ENCODE data around the gene VSIR. TPM values are rescaled to one million over a fixed set of nuclear protein-coding genes. Genes with fewer than 3 reads are reported as not detected.

The VSIR gene
- total RNA-seq, 4 donors from 2014 or later, result 54.3 to 77.0 (median 61.6) TPM

GRCh38 chr10:71750124-71750841 lies 23.0 kb downstream of the VSIR start:
- Histone ChIP-seq H3K4me1 (peaks cover 56 to 75% (median 64%) of the 10 kb centered on the region in 4 donors), H3K36me3 (no peaks in the 10 kb centered on the region), H3K9me3 (no peaks in the 10 kb centered on the region), H3K27me3 (no peaks in the 10 kb centered on the region), H3K27ac (peak overlapping the region; percentile 83 to 91 (median 84)), H3K4me3 (no peak overlapping the region)
- in situ Hi-C loops (cut with MboI; ENCODE audit: low pct_ligation_motif_present in 1 of 4, low pct_unique_long_range_greater_than_20kb in 1 of 4, low sequenced_read_pairs in 3 of 4) (no loop called here), intact Hi-C loops (cut with DNase I; ENCODE audit: low total_unique reads) (no loop called here)
- TF ChIP-seq POLR2AphosphoS5 (IDR thresholded peaks at IDR 0.05) (no peak), EP300 (IDR thresholded peaks at IDR 0.05; ENCODE audit: low read depth) (no peak), CTCF (IDR thresholded peaks at IDR 0.05) (no peak), POLR2A (IDR thresholded peaks at IDR 0.05) (no peak)
- 81% methylated on average over 15 of the region's 15 CpGs; no CpG with 5 or more reads in 1 of the 2 donors for WGBS, 2 donors (ENCODE audit: low coverage in 1 of 2)
- DNase-seq, result no peak

GRCh38 chr10:71749396-71749795 lies 23.9 kb downstream of the VSIR start:
- intact Hi-C loops (cut with DNase I; ENCODE audit: low total_unique reads) (no loop called here), in situ Hi-C loops (cut with MboI; ENCODE audit: low pct_ligation_motif_present in 1 of 4, low pct_unique_long_range_greater_than_20kb in 1 of 4, low sequenced_read_pairs in 3 of 4) (no loop called here)
- WGBS, 2 donors (ENCODE audit: low coverage in 1 of 2), result 87% methylated on average over 4 of the region's 4 CpGs; no CpG with 5 or more reads in 1 of the 2 donors
- DNase-seq, result no peak
- H3K27me3 ChIP-seq, result no peaks in the 10 kb centered on the region
- peaks cover 54 to 69% (median 63%) of the 10 kb centered on the region in 4 donors for H3K4me1 ChIP-seq
- no peaks in the 10 kb centered on the region for H3K9me3 ChIP-seq
- H3K27ac ChIP-seq, result peak overlapping the region; percentile 83 to 91 (median 84)
- no peaks in the 10 kb centered on the region for H3K36me3 ChIP-seq
- TF ChIP-seq POLR2A (IDR thresholded peaks at IDR 0.05) (no peak), CTCF (IDR thresholded peaks at IDR 0.05) (no peak), POLR2AphosphoS5 (IDR thresholded peaks at IDR 0.05) (no peak)
- no peak overlapping the region for H3K4me3 ChIP-seq

GRCh38 chr10:71748671-71749191 lies 24.6 kb downstream of the VSIR start:
- Histone ChIP-seq H3K4me1 (peaks cover 48 to 66% (median 58%) of the 10 kb centered on the region in 4 donors), H3K4me3 (no peak overlapping the region), H3K36me3 (no peaks in the 10 kb centered on the region), H3K27me3 (no peaks in the 10 kb centered on the region), H3K9me3 (no peaks in the 10 kb centered on the region), H3K27ac (peak overlapping the region; percentile 83 to 91 (median 84))
- 26% methylated on average over 15 of the region's 15 CpGs; no CpG with 5 or more reads in 1 of the 2 donors for WGBS, 2 donors (ENCODE audit: low coverage in 1 of 2)
- intact Hi-C loops (cut with DNase I; ENCODE audit: low total_unique reads) (no loop called here), in situ Hi-C loops (cut with MboI; ENCODE audit: low pct_ligation_motif_present in 1 of 4, low pct_unique_long_range_greater_than_20kb in 1 of 4, low sequenced_read_pairs in 3 of 4) (no loop called here)
- peak; percentile 80 for DNase-seq
- TF ChIP-seq CTCF (IDR thresholded peaks at IDR 0.05) (peak in 2 of 5 experiments; percentile 38 to 45), POLR2A (IDR thresholded peaks at IDR 0.05) (peak; percentile 37), EP300 (IDR thresholded peaks at IDR 0.05; ENCODE audit: low read depth) (no peak), POLR2AphosphoS5 (IDR thresholded peaks at IDR 0.05) (peak in 1 of 3 donors; percentile 62)

- no peaks in the 10 kb centered on the region for H3K36me3 ChIP-seq
- no peak for TF ChIP-seq CTCF (IDR thresholded peaks at IDR 0.05)
- TF ChIP-seq POLR2AphosphoS5 (IDR thresholded peaks at IDR 0.05), result peak in 2 of 3 donors; percentile 8 to 40
- peak; percentile 11 for TF ChIP-seq POLR2A (IDR thresholded peaks at IDR 0.05)
- TF ChIP-seq EP300 (IDR thresholded peaks at IDR 0.05; ENCODE audit: low read depth), result no peak
- peaks cover 44 to 60% (median 49%) of the 10 kb centered on the region in 4 donors for H3K4me1 ChIP-seq
- in situ Hi-C loops (cut with MboI; ENCODE audit: low pct_ligation_motif_present in 1 of 4, low pct_unique_long_range_greater_than_20kb in 1 of 4, low sequenced_read_pairs in 3 of 4) (no loop called here), intact Hi-C loops (cut with DNase I; ENCODE audit: low total_unique reads) (no loop called here)
- no peaks in the 10 kb centered on the region for H3K9me3 ChIP-seq
- no peaks in the 10 kb centered on the region for H3K27me3 ChIP-seq
- peak overlapping the region; percentile 83 to 91 (median 84) for H3K27ac ChIP-seq
- peak; percentile 66 for DNase-seq
- 52 to 60% methylated on average over 1 to 14 of the region's 14 CpGs for WGBS, 2 donors (ENCODE audit: low coverage in 1 of 2)
- no peak overlapping the region for H3K4me3 ChIP-seq
Measured at GRCh38 chr10:71747551-71748523, 25.5 kb downstream of the VSIR start.

Data from transverse colon (tissue), 4 donors.